PC-9 (cell line): ENCODE measurements around the gene MFSD12. TPM values are rescaled to one million over a fixed set of nuclear protein-coding genes. Genes with fewer than 3 reads are reported as not detected.
A peak's percentile ranks its signal among the peaks of the same experiment; 100 is the strongest.
"Not testable (repeated sequence)": the region's sequence is repeated elsewhere in the genome, so short reads cannot be mapped to it uniquely, and the experiment has no call there.

Source experiments
- BruUV-seq: library from RNA; stranded (reverse); fragments of 400-500 nt; replicated peaks from 2 replicates; lab custom pipeline; 2021; lab: Mats Ljungman, UMichigan
- CTCF ChIA-PET: fragments of 300-600 bp; sonication (Branson Sonifier 250); formaldehyde crosslinking; loops from one replicate; lab custom pipeline; 2022; ENCODE audit warnings: antibody characterized with exemption; lab: Charles Lee
- POLR2A ChIA-PET: fragments of 300-600 bp; sonication (Branson Sonifier 250); formaldehyde crosslinking; loops from one replicate; lab custom pipeline; 2022; ENCODE audit warnings: antibody characterized with exemption; ENCODE audit not compliant: unreplicated experiment; lab: Charles Lee
- DNase-seq, 2 experiments: peaks; one replicate each; pipeline versions ENCODE4 v3.0.0 to v3.0.0-alpha.2; 2015 to 2022; ENCODE audit warnings: mixed read lengths in 1 of 2
- H2AFZ ChIP-seq: fragments of 200-600 bp; sonication (generic); 2 replicates; pipeline ENCODE4 v1.8.1; 2017; ENCODE audit warnings: antibody characterized with exemption
- H3F3A ChIP-seq: fragments of 200-600 bp; sonication (generic); 2 replicates; pipeline ENCODE4 v1.8.1; 2017; ENCODE audit warnings: antibody characterized with exemption, mild to moderate bottlenecking, low read depth; ENCODE audit not compliant: insufficient read depth
- H3K27ac ChIP-seq: fragments of 200-600 bp; sonication (generic); 2 replicates; pipeline ENCODE4 v1.6.1; 2016; ENCODE audit warnings: mixed run types
- H3K27me3 ChIP-seq: fragments of 200-600 bp; sonication (generic); 2 replicates; pipeline ENCODE4 v1.6.1; 2016; ENCODE audit warnings: low read depth, mixed run types; ENCODE audit not compliant: insufficient read depth
- H3K36me3 ChIP-seq: fragments of 200-600 bp; sonication (generic); 2 replicates; pipeline ENCODE4 v1.6.1; 2016; ENCODE audit warnings: low read depth, mixed run types
- H3K4me1 ChIP-seq: fragments of 200-600 bp; sonication (generic); replicated peaks from 2 replicates; pipeline ENCODE4 v1.6.1; 2016; ENCODE audit warnings: mixed run types; ENCODE audit not compliant: insufficient read depth
- H3K4me2 ChIP-seq: fragments of 200-600 bp; sonication (generic); 2 replicates; pipeline ENCODE4 v1.6.1; 2017; ENCODE audit warnings: mixed run types
- H3K4me3 ChIP-seq: fragments of 200-600 bp; sonication (generic); 2 replicates; pipeline ENCODE4 v1.6.1; 2016; ENCODE audit warnings: mixed run types
- H3K79me2 ChIP-seq: fragments of 200-600 bp; sonication (generic); 2 replicates; pipeline ENCODE4 v1.6.1; 2017; ENCODE audit warnings: low read depth, mixed run types
- H3K9me2 ChIP-seq: fragments of 200-600 bp; sonication (generic); 2 replicates; pipeline ENCODE4 v1.8.1; 2017; ENCODE audit warnings: mild to moderate bottlenecking; ENCODE audit not compliant: insufficient read depth
- H3K9me3 ChIP-seq: fragments of 200-600 bp; sonication (generic); 2 replicates; pipeline ENCODE4 v1.8.1; 2016; ENCODE audit warnings: low read depth; ENCODE audit not compliant: insufficient read depth
- H4K20me1 ChIP-seq: fragments of 200-600 bp; sonication (generic); 2 replicates; pipeline ENCODE4 v1.8.1; 2017; ENCODE audit not compliant: insufficient read depth
- EZH2 ChIP-seq: fragments of 200-600 bp; sonication (generic); IDR thresholded peaks from 2 replicates; pipeline ENCODE4 v1.8.0; 2017; ENCODE audit warnings: antibody characterized with exemption, low read depth
- intact Hi-C: fragments of 100-400 bp; cut with micrococcal nuclease; formaldehyde crosslinking; loops from one replicate; pipeline ENCODE4 v1.10.0; 2022; ENCODE audit not compliant: unreplicated experiment
- total RNA-seq: library from RNA; stranded (reverse); gene quantifications from 2 replicates; pipeline ENCODE4 v1.2.3, GENCODE V29; 2021
- TF ChIP-seq, protein P1 (sequence below): fragments of 200-600 bp; sonication (generic); conservative IDR thresholded peaks from 2 replicates; pipeline ENCODE4 v1.6.1; 2017; ENCODE audit warnings: mixed run types, antibody characterized with exemption, mild to moderate bottlenecking, moderate library complexity

Gene MFSD12
- total RNA-seq, 1 experiment from 2014 or later = 70.0 TPM

DNA sequence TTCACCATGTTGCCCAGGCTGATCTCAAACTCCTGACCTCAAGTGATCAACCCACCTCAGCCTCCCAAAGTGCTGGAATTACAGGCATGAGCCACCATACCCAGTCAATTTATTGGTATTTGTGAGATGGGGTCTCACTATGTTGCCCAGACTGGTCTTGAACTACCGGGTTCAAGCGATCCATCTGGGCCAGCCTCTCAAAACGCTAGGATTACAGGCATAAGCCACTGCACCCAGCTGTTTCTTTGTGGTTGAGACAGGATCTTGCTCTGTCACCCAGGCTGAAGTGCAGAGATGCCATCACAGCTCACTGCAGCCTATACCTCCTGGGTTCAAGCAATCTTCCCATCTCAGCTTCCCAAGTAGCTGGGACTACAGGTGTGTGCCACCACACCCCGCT lies 24.4 kb upstream of the MFSD12 start:
- H3K27me3 ChIP-seq, H3K4me1 ChIP-seq, H3K9me2 ChIP-seq, CTCF ChIA-PET, H3K79me2 ChIP-seq, DNase-seq, H2AFZ ChIP-seq, H3K36me3 ChIP-seq, BruUV-seq, H3K9me3 ChIP-seq, H4K20me1 ChIP-seq, POLR2A ChIA-PET, H3K27ac ChIP-seq, intact Hi-C loops, H3K4me3 ChIP-seq, H3K4me2 ChIP-seq: not testable (repeated sequence)
- peaks cover 11% of the 10 kb centered on the region; the same call in 1 of the 2 replicates for H3F3A ChIP-seq

DNA sequence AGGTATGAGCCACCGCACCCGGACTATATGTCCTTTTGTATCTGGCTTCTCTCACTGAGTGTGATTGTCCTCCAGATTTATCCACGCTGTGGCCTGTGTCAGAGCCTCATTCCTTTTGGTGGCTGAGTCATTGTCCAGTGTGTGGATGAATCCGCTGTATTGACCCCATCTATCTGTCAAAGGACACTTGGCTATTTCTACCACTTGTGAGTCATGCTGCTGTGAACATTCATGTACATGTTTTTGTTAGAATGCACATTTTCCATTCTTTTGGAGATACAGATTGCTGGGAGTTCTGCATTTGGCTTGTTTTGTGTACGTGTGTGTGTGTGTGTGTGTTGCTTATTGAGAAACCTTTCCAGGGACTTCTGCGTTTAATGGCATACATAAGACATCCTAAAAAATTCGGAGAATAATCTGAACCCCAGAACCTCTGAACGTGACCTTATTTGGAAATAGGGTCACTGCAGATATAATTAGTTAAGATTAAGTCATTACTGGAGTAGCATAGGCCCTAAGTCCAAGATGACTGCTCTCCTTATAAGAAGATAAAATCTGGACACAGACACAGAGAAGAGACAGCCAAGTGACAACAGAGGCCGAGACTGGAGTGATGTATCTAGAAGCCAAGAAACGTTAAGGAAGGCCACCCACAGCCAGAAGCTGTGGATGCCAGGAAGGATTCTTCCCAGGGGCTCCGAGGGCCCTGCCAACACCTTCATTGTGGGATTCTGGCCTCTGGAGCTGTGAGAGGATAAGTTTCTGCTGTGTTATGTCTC lies 23.0 kb upstream of the MFSD12 start:
- CTCF ChIA-PET = no interaction called here
- Histone ChIP-seq H3K9me3 (no peaks in the 10 kb centered on the region), H3K27ac (no peak overlapping the region), H3K4me2 (no peak overlapping the region), H3K4me3 (no peak overlapping the region), H3K9me2 (no peaks in the 10 kb centered on the region), H3F3A (peaks cover 11% of the 10 kb centered on the region; the same call in 1 of the 2 replicates), H2AFZ (no peak overlapping the region), H4K20me1 (no peaks in the 10 kb centered on the region), H3K36me3 (no peaks in the 10 kb centered on the region), H3K4me1 (no peaks in the 10 kb centered on the region), H3K27me3 (no peaks in the 10 kb centered on the region), H3K79me2 (no peaks in the 10 kb centered on the region)
- intact Hi-C loops = no loop called here
- TF ChIP-seq, protein P1, sequence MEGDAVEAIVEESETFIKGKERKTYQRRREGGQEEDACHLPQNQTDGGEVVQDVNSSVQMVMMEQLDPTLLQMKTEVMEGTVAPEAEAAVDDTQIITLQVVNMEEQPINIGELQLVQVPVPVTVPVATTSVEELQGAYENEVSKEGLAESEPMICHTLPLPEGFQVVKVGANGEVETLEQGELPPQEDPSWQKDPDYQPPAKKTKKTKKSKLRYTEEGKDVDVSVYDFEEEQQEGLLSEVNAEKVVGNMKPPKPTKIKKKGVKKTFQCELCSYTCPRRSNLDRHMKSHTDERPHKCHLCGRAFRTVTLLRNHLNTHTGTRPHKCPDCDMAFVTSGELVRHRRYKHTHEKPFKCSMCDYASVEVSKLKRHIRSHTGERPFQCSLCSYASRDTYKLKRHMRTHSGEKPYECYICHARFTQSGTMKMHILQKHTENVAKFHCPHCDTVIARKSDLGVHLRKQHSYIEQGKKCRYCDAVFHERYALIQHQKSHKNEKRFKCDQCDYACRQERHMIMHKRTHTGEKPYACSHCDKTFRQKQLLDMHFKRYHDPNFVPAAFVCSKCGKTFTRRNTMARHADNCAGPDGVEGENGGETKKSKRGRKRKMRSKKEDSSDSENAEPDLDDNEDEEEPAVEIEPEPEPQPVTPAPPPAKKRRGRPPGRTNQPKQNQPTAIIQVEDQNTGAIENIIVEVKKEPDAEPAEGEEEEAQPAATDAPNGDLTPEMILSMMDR = no peak
- no peak for TF ChIP-seq EZH2
- no TSS peak for BruUV-seq
- POLR2A ChIA-PET = interaction anchor here (0.6 kb wide), 1 partner anchor 22 kb away, joined by 4 read pairs; no protein-coding TSS in a partner anchor
- DNase-seq = peak in 1 of 2 experiments; percentile 51

DNA sequence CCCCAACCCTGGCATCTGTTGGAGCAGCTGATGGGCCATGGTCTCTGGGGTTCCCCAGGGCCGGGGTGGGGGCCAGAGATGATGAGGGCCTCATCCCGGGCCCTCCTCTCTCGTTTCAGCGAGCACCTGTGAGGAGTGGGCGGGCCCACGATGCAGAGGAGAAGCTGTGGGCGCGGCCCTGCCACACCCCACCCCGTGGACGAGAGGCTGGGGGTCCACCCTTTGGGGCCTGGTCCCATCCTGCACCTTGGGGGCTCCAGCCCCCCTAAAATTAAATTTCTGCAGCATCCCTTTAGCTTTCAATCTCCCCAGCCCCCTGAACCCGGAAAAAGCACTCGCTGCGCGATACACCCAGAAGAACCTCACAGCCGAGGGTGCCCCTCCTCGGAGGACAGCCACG lies 21.0 kb upstream of the MFSD12 start:
- Histone ChIP-seq H3K4me2 (no peak overlapping the region), H3K27me3 (no peaks in the 10 kb centered on the region), H3F3A (peaks cover 11% of the 10 kb centered on the region; the same call in 1 of the 2 replicates), H3K79me2 (peaks cover 2% of the 10 kb centered on the region), H3K4me1 (no peaks in the 10 kb centered on the region), H3K36me3 (no peaks in the 10 kb centered on the region), H2AFZ (no peak overlapping the region), H3K27ac (no peak overlapping the region), H3K9me3 (no peaks in the 10 kb centered on the region), H3K4me3 (no peak overlapping the region), H3K9me2 (no peaks in the 10 kb centered on the region), H4K20me1 (peaks cover 10% of the 10 kb centered on the region)
- ChIA-PET CTCF (no interaction called here), POLR2A (interaction anchor here (0.6 kb wide), 1 partner anchor 30 kb away, joined by 13 read pairs; no protein-coding TSS in a partner anchor)
- BruUV-seq = no TSS peak
- TF ChIP-seq, protein P1 = no peak
- TF ChIP-seq EZH2 = no peak
- DNase-seq = no peak
- intact Hi-C loops = no loop called here
